Measurements from ENCODE around the gene SPRED1. TPM values are rescaled to one million over a fixed set of nuclear protein-coding genes. Genes with fewer than 3 reads are reported as not detected.
"Not testable (repeated sequence)": the region's sequence is repeated elsewhere in the genome, so short reads cannot be mapped to it uniquely, and the experiment has no call there.

SPRED1 gene
- total RNA-seq, 1 donor from 2014 or later, result 8.7 TPM

DNA sequence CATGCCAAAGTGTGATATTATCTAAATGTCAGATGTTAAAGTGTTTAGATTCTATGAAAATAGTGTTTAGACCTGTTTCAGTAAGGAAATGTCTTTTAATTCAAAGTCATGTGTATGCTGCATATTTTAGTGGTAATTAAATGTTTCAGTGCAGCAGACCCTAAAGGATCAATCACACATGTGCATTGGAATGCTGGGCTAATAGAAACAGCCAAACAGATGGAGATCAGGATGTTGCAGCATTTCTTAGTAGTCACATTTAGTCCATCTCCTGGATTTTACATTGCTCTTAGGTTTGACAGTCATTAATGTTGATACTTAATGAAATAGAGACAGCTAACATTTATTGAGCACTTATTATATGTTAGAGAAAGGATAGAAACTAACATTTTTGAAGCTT is 18.5 kb downstream of the SPRED1 start:
- intact Hi-C loops (cut with micrococcal nuclease), result no loop called here
- H3K36me3 ChIP-seq, result no peaks in the 10 kb centered on the region

DNA sequence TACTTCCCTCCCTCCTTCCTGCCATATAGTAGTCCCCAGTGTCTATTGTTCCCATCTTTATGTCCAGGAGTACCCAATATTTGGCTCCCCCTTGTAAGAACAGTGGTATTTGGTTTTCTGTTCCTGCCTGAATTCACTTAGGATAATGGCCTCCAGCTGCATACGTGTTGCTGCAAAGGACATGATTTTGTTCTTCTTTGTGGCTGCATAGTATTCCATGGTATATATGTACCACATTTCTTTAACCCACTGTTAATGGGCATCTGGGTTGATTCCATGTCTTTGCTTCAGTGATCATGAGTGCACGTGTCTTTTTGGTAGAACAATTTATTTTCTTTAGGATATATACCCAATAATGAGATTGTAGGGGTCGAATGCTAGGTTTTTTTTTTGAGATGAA is 19.3 kb downstream of the SPRED1 start:
- TF ChIP-seq, protein P1, sequence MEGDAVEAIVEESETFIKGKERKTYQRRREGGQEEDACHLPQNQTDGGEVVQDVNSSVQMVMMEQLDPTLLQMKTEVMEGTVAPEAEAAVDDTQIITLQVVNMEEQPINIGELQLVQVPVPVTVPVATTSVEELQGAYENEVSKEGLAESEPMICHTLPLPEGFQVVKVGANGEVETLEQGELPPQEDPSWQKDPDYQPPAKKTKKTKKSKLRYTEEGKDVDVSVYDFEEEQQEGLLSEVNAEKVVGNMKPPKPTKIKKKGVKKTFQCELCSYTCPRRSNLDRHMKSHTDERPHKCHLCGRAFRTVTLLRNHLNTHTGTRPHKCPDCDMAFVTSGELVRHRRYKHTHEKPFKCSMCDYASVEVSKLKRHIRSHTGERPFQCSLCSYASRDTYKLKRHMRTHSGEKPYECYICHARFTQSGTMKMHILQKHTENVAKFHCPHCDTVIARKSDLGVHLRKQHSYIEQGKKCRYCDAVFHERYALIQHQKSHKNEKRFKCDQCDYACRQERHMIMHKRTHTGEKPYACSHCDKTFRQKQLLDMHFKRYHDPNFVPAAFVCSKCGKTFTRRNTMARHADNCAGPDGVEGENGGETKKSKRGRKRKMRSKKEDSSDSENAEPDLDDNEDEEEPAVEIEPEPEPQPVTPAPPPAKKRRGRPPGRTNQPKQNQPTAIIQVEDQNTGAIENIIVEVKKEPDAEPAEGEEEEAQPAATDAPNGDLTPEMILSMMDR (IDR thresholded peaks at IDR 0.05; ENCODE audit: borderline replicate concordance), result no peak
- no peaks in the 10 kb centered on the region for H3K9me3 ChIP-seq (replicated peaks)
- H3K36me3 ChIP-seq, result no peaks in the 10 kb centered on the region
- H3K27me3 ChIP-seq (ENCODE audit: low read depth), result no peaks in the 10 kb centered on the region
- H3K4me1 ChIP-seq, result peaks cover 41% of the 10 kb centered on the region
- H3K27ac ChIP-seq (replicated peaks), result no peak overlapping the region
- no peak for DNase-seq
- intact Hi-C loops (cut with micrococcal nuclease), result no loop called here
- H3K4me3 ChIP-seq, result no peak overlapping the region

More for the DNA sequence above, 18.5 kb downstream of the SPRED1 start:
- TF ChIP-seq, protein P1 (IDR thresholded peaks at IDR 0.05; ENCODE audit: borderline replicate concordance), result no peak
- DNase-seq, result no peak
- Histone ChIP-seq H3K4me3 (no peak overlapping the region), H3K9me3 (replicated peaks) (no peaks in the 10 kb centered on the region), H3K27ac (replicated peaks) (no peak overlapping the region), H3K27me3 (ENCODE audit: low read depth) (no peaks in the 10 kb centered on the region), H3K4me1 (peaks cover 47% of the 10 kb centered on the region)

DNA sequence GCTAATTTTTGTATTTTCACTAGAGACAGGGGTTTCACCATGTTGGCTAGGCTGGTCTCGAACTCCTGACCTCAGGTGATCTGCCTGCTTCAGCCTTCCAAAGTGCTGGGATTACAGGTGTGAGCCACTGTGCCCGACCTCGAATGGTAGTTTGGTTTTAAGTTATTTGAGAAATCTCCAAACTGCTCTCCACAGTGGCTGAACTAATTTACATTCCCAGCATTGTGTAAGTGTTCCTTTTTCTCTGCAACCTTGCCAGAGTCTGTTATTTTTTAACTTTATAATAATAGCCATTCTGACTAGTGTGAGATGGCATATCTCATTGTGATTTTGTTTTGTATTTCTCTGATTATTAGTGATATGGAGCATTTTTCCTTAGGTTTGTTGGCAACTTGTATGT is 19.8 kb downstream of the SPRED1 start:
- peaks cover 35% of the 10 kb centered on the region for H3K4me1 ChIP-seq
- H3K27ac ChIP-seq (replicated peaks); H3K27me3 ChIP-seq (ENCODE audit: low read depth); H3K4me3 ChIP-seq; intact Hi-C loops (cut with micrococcal nuclease); H3K9me3 ChIP-seq (replicated peaks); H3K36me3 ChIP-seq; DNase-seq: not testable (repeated sequence)

DNA sequence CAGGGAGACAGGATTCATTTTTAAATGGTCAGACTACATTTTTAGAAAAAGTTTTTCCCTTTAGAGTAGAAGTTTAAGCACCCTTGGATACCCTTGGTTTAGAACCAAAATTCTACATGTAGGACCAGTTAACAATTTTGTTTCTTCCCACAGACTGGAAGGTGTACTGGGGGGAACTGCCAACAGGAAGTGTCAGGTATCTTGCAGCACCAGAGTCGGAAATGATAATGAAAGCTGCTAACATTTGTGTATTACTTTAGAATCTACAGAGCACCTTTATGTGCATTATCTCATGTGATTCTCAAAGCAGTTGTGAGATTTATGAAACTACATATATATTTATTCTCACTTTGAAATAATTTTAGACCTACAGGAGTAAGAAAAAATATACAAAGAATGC is 21.5 kb downstream of the SPRED1 start:
- peaks cover 28% of the 10 kb centered on the region for H3K4me1 ChIP-seq
- intact Hi-C loops (cut with micrococcal nuclease), result no loop called here
- no peak for DNase-seq
- TF ChIP-seq, protein P1 (IDR thresholded peaks at IDR 0.05; ENCODE audit: borderline replicate concordance), result no peak
- H3K27ac ChIP-seq (replicated peaks), result no peak overlapping the region
- no peak overlapping the region for H3K4me3 ChIP-seq
- H3K9me3 ChIP-seq (replicated peaks), result no peaks in the 10 kb centered on the region
- H3K36me3 ChIP-seq, result no peaks in the 10 kb centered on the region
- no peaks in the 10 kb centered on the region for H3K27me3 ChIP-seq (ENCODE audit: low read depth)

DNA sequence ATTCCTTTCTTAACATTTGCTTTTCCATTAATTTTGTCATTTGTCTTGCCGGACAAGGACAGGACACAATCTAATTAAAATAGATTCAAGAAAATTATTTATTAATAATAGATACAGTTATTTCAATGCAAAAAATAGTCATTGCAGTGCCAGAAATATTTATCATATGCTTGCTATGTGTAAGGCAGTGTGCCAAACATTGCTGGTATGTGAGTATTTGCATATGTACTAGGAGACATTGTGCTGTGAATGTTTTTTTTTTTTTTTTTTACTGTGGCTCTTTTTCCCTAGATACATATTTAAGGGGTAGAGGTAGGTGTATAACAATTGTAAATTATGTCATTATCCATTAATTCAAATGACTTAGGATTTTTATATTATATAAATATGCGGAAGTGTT is 23.3 kb downstream of the SPRED1 start:
- no peak overlapping the region for H3K4me3 ChIP-seq
- intact Hi-C loops (cut with micrococcal nuclease), result no loop called here
- peaks cover 28% of the 10 kb centered on the region for H3K4me1 ChIP-seq
- H3K27ac ChIP-seq (replicated peaks), result no peak overlapping the region
- H3K9me3 ChIP-seq (replicated peaks), result no peaks in the 10 kb centered on the region
- TF ChIP-seq, protein P1 (IDR thresholded peaks at IDR 0.05; ENCODE audit: borderline replicate concordance), result no peak
- no peaks in the 10 kb centered on the region for H3K36me3 ChIP-seq
- H3K27me3 ChIP-seq (ENCODE audit: low read depth), result no peaks in the 10 kb centered on the region
- no peak for DNase-seq

DNA sequence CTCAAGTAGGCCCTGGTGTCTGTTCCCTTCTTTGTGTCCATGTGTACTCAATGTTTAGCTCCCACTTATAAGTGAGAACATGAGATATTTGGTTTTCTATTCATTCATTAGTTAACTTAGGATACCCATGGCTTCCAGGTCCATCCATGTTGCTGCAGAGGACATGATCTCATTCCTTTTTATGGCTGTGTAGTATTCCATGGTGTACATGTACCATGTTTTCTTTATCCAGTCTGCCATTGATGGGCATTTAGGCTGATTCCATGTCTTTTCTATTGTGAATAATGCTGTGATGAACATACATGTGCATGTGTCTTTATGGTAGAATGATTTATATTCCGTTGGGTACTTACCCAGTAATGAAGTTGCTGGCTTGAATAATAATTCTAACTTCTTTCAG is 24.6 kb downstream of the SPRED1 start:
- DNase-seq; intact Hi-C loops (cut with micrococcal nuclease); H3K36me3 ChIP-seq; H3K9me3 ChIP-seq (replicated peaks); H3K27me3 ChIP-seq (ENCODE audit: low read depth); H3K4me3 ChIP-seq; H3K27ac ChIP-seq (replicated peaks): not testable (repeated sequence)
- peaks cover 28% of the 10 kb centered on the region for H3K4me1 ChIP-seq

DNA sequence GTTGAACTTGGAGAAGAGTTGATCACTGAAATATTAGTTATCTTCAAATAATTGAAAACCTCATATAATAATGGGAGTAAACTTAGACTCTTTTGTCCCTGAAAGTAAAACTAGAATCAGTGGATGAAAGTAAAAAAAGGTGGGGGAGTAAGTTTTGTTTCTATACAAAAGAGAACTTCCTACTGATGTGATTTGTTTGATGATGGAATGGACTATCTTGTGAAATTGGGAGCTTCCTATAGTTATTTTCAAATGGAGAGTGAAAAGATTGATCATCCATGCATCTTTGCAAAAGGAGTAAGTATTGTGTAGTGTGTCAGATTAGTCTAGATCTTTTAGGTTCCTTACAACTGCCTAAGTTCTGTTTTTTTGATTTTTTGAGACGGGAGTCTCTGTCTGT is 28.4 kb downstream of the SPRED1 start:
- DNase-seq, result no peak
- Histone ChIP-seq H3K9me3 (replicated peaks) (no peaks in the 10 kb centered on the region), H3K4me3 (no peak overlapping the region), H3K4me1 (peaks cover 8% of the 10 kb centered on the region), H3K27ac (replicated peaks) (no peak overlapping the region), H3K27me3 (ENCODE audit: low read depth) (no peaks in the 10 kb centered on the region), H3K36me3 (no peaks in the 10 kb centered on the region)
- intact Hi-C loops (cut with micrococcal nuclease), result no loop called here
- TF ChIP-seq, protein P1 (IDR thresholded peaks at IDR 0.05; ENCODE audit: borderline replicate concordance), result no peak
